Measurements from ENCODE around the gene EPN1. TPM values are rescaled to one million over a fixed set of nuclear protein-coding genes. Genes with fewer than 3 reads are reported as not detected.
A peak's percentile ranks its signal among the peaks of the same experiment; 100 is the strongest.

Gene EPN1
- total and polyA plus RNA-seq, 9 of the 15 experiments (the other 6 are each of a cell fraction or from before 2014, with no cell fraction given): 0.08 to 138 (median 12.7) TPM

- 0 out of 2 replicates have a peak, but pooled peaks have one; percentile 40 for TF ChIP-seq CREB3 (tag; conservative IDR thresholded peaks at IDR 0.05; ENCODE audit: low read depth)
- 0 out of 2 replicates have a peak, but pooled peaks have one; percentile 32 for TF ChIP-seq DIDO1 (tag; IDR thresholded peaks at IDR 0.05; ENCODE audit: low read depth)
- TF ChIP-seq MEF2A (IDR thresholded peaks at IDR 0.05; ENCODE audit: control insufficient read depth, low read depth, low read length): no peak
- peak; percentile 82 for TF ChIP-seq SMC3 (conservative IDR thresholded peaks at IDR 0.05; ENCODE audit: insufficient read depth, low read depth, low read length)
- no peak; the same call in 1 of the 2 replicates for TF ChIP-seq PHB (CRISPR knock-in tag; IDR thresholded peaks at IDR 0.05)
- no peak for TF ChIP-seq SRSF1 (IDR thresholded peaks at IDR 0.05; ENCODE audit: low read depth, low read length)
- no peak for TF ChIP-seq ZNF282 (CRISPR knock-in tag; IDR thresholded peaks at IDR 0.05)
- no peak for TF ChIP-seq ZNF146 (CRISPR knock-in tag; IDR thresholded peaks at IDR 0.05; ENCODE audit: unreplicated experiment)
- no peak for TF ChIP-seq SLC30A9 (CRISPR knock-in tag; IDR thresholded peaks at IDR 0.05)
- TF ChIP-seq SMARCA4 (IDR thresholded peaks at IDR 0.05): no peak; the same call in 1 of the 2 replicates
- TF ChIP-seq FOXP4 (CRISPR knock-in tag; IDR thresholded peaks at IDR 0.05; ENCODE audit: borderline replicate concordance): no peak
- TF ChIP-seq ZNF407 (IDR thresholded peaks at IDR 0.05; ENCODE audit: low read depth): no peak
- TF ChIP-seq PHB2 (IDR thresholded peaks at IDR 0.05; ENCODE audit: low read depth): no peak
- TF ChIP-seq YY1 (IDR thresholded peaks at IDR 0.05; ENCODE audit: borderline replicate concordance in 1 of 3, control insufficient read depth in 1 of 3, extremely low read depth in 1 of 3, insufficient read depth in 3 of 3, insufficient read length in 1 of 3, insufficient replicate concordance in 2 of 3, low read depth in 1 of 3, low read length in 2 of 3): peak in 2 of 3 experiments; percentile 48 to 49
- peak; percentile 80 for TF ChIP-seq OTX1 (CRISPR knock-in tag; IDR thresholded peaks at IDR 0.05)
- no peak for TF ChIP-seq ZNF274 (IDR thresholded peaks at IDR 0.05; ENCODE audit: borderline replicate concordance, low read depth, low read length)
- no peak for TF ChIP-seq NFATC3 (IDR thresholded peaks at IDR 0.05)
These were observed 21.2 kb upstream of the EPN1 start (continued) for GRCh38 chr19:55653651-55654322.
